Upper lobe of left lung (tissue), 6 donors: ENCODE results near the gene PRC1. TPM values are rescaled to one million over a fixed set of nuclear protein-coding genes. Genes with fewer than 3 reads are reported as not detected.

Experiments used
- ATAC-seq, 2 donors: fragments of 200-7000 bp; cut with Tn5 transposase; one replicate each; pipeline ENCODE4 v1.9.1; 2022; ENCODE audit warnings: mild to moderate bottlenecking in 2 of 2, moderate library complexity in 2 of 2; ENCODE audit not compliant: low FRiP score in 2 of 2
- DNase-seq, 2 donors: peaks; one replicate each; pipeline ENCODE4 v3.0.0-alpha.2; 2019 to 2020
- H3K27ac ChIP-seq, 4 donors: fragments of 200-600 bp; sonication (generic); one replicate each; pipeline ENCODE4 v1.5.1; 2016 to 2019
- H3K27me3 ChIP-seq, 4 donors: fragments of 200-600 bp; sonication (generic); one replicate each; pipeline ENCODE4 v1.5.1; 2017 to 2019
- H3K36me3 ChIP-seq, 4 donors: fragments of 200-600 bp; sonication (generic); one replicate each; pipeline ENCODE4 v1.5.1; 2016 to 2019
- H3K4me1 ChIP-seq, 4 donors: fragments of 200-600 bp; sonication (generic); one replicate each; pipeline ENCODE4 v1.5.1; 2018 to 2019
- H3K4me3 ChIP-seq, 4 donors: fragments of 200-600 bp; sonication (generic); one replicate each; pipeline ENCODE4 v1.5.1; 2017 to 2019; ENCODE audit warnings: mild to moderate bottlenecking in 2 of 4, moderate library complexity in 1 of 4
- H3K9me3 ChIP-seq, 4 donors: fragments of 200-600 bp; sonication (generic); one replicate each; pipeline ENCODE4 v1.5.1; 2018 to 2019
- CTCF ChIP-seq, 6 experiments: fragments of 450-650 bp in 4 of 6; fragments of 200-600 bp in 2 of 6; sonication (generic) in 2 of 6; IDR thresholded peaks; one replicate each; pipeline ENCODE4 v1.5.1; 2016 to 2019; ENCODE audit warnings: antibody characterized with exemption in 6 of 6
- EP300 ChIP-seq, 4 donors: sonication (generic); formaldehyde crosslinking; IDR thresholded peaks; one replicate each; pipeline ENCODE4 v1.5.1; 2017; ENCODE audit warnings: antibody characterized with exemption in 4 of 4, control low read depth in 2 of 4
- POLR2A ChIP-seq, 4 donors: fragments of 450-650 bp; IDR thresholded peaks; one replicate each; pipeline ENCODE4 v1.5.1; 2016 to 2017; ENCODE audit warnings: antibody characterized with exemption in 4 of 4, mild to moderate bottlenecking in 2 of 4
- POLR2AphosphoS5 ChIP-seq, 2 donors: sonication (generic); formaldehyde crosslinking; IDR thresholded peaks; one replicate each; pipeline ENCODE4 v1.5.1; 2017; ENCODE audit warnings: antibody characterized with exemption in 2 of 2
- WGBS, 2 donors: methylation state at CpG; one replicate each; pipeline ENCODE4 v1.1.5; 2017 to 2018; 5-methylcytosine and 5-hydroxymethylcytosine counted together
- total RNA-seq, 6 donors: library from RNA; depleted of rRNA in 4 of 6; stranded (reverse); fragments of >200 nt in 4 of 6; gene quantifications; one replicate each; pipeline versions ENCODE4 v1.1.0 to v1.2.1, GENCODE V29; 2016 to 2021
- donor health status: DM: no; HTN: no; CAD: no; lungs with moderate emphysema.
- donor health status: DM: no; HTN: yes; CAD: no; lungs with severe emphysema.

PRC1 gene, protein sequence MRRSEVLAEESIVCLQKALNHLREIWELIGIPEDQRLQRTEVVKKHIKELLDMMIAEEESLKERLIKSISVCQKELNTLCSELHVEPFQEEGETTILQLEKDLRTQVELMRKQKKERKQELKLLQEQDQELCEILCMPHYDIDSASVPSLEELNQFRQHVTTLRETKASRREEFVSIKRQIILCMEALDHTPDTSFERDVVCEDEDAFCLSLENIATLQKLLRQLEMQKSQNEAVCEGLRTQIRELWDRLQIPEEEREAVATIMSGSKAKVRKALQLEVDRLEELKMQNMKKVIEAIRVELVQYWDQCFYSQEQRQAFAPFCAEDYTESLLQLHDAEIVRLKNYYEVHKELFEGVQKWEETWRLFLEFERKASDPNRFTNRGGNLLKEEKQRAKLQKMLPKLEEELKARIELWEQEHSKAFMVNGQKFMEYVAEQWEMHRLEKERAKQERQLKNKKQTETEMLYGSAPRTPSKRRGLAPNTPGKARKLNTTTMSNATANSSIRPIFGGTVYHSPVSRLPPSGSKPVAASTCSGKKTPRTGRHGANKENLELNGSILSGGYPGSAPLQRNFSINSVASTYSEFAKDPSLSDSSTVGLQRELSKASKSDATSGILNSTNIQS
- 10 to 100 TPM in 3 of 6 donors, 1 to 10 TPM in 3; 4.1 to 20.0 (median 10.7) TPM for total RNA-seq

- peak; percentile 63 to 88 for TF ChIP-seq POLR2AphosphoS5 (IDR thresholded peaks at IDR 0.05)
- TF ChIP-seq POLR2A (IDR thresholded peaks at IDR 0.05): peak in 3 of 4 donors; percentile 55 to 78 (median 73)
- peak in 1 of 6 experiments; percentile 20 for TF ChIP-seq CTCF (IDR thresholded peaks at IDR 0.05)
- TF ChIP-seq EP300 (IDR thresholded peaks at IDR 0.05): no peak
- Histone ChIP-seq H3K4me3 (peak within 1 kb of the TSS; percentile 75 to 93 (median 91)), H3K27ac (peak within 1 kb of the TSS; percentile 83 to 92 (median 86)), H3K4me1 (peaks cover 0 to 17% (median 7%) of the 10 kb centered on the region in 4 donors), H3K27me3 (no peaks in the 10 kb centered on the region), H3K9me3 (no peaks in the 10 kb centered on the region), H3K36me3 (peaks cover 9 to 19% (median 16%) of the 10 kb centered on the region in 4 donors)
- DNase-seq (peak; percentile 99), ATAC-seq (peak; percentile 99 to 100)
- WGBS, 2 donors: 1% methylated on average over 16 to 34 of the region's 75 CpGs
Measured at GRCh38 chr15:90994417-90995311, at the start of gene PRC1. Gene PRC1, minus strand, starts transcription at chr15:90994535. Its CDS starts 118 bp downstream, at chr15:90994417.

DNA sequence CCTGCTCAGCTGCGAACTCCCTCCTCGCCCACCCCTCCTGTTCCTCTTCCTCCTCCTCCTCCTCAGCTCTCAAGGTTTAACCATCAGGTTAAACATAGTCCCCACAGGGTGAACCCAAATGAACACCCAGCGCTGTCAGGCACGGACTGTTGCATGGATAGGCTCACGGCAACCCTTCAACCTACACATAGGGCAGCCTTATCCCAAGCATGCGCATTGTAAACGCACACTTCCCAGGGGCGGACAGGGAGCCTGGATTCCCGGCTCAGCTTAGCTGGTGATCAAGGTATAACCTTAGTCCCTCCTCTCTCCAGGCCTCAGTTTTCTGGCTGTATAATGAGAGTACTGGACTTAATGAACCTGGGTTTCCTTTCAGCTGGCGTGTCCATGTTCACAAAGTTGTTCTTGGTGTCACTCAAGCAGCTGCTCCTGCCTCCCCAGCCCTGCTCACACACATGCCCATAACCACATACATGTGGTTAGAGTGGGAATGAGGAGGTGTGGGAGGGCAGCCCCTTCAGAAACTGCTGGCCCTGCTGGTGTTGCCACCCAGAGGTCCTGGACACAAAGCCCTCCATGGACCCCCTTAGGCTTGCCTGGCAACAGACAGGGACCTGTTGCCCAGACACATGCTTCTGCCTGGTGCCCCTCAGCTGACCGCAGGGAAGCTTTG is 49.0 kb upstream of the PRC1 start:
- ATAC-seq: peak in 1 of 2 donors; percentile 56
- peaks cover 0 to 4% (median 0%) of the 10 kb centered on the region in 4 donors for H3K4me1 ChIP-seq
- no peaks in the 10 kb centered on the region for H3K9me3 ChIP-seq
- no peak overlapping the region for H3K27ac ChIP-seq
- H3K36me3 ChIP-seq: no peaks in the 10 kb centered on the region
- WGBS, 2 donors: 82 to 84% methylated on average over 7 to 11 of the region's 11 CpGs
- no peaks in the 10 kb centered on the region for H3K27me3 ChIP-seq
- DNase-seq: no peak
- no peak for TF ChIP-seq CTCF (IDR thresholded peaks at IDR 0.05)
- TF ChIP-seq POLR2A (IDR thresholded peaks at IDR 0.05): no peak
- TF ChIP-seq POLR2AphosphoS5 (IDR thresholded peaks at IDR 0.05): no peak
- TF ChIP-seq EP300 (IDR thresholded peaks at IDR 0.05): no peak
- H3K4me3 ChIP-seq: no peak overlapping the region

DNA sequence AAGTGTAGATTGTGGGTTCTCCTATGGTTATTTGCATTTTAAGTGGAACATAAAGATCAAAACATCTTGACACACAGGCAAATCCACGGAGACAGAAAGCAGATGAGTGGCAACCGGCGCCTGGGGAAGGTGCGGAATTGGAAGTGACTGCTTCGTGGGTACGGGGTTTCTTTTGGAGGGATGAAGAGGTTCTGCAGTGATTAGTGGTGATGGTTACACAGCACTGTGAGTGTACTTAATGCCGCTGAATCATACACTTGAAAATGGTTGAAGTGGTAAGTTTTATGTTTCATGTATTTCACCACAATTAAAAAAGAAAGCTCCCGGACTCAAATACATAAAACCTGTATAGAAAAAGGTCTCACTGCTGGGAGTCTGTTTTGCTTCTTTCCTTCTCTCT is 46.5 kb upstream of the PRC1 start:
- H3K4me1 ChIP-seq: no peaks in the 10 kb centered on the region
- no peaks in the 10 kb centered on the region for H3K36me3 ChIP-seq
- ATAC-seq (no peak), DNase-seq (no peak)
- WGBS, 2 donors: 48 to 83% methylated on average over 8 of the region's 8 CpGs
- H3K4me3 ChIP-seq: no peak overlapping the region
- H3K9me3 ChIP-seq: no peaks in the 10 kb centered on the region
- no peak for TF ChIP-seq EP300 (IDR thresholded peaks at IDR 0.05)
- no peak for TF ChIP-seq POLR2A (IDR thresholded peaks at IDR 0.05)
- no peak for TF ChIP-seq POLR2AphosphoS5 (IDR thresholded peaks at IDR 0.05)
- no peak for TF ChIP-seq CTCF (IDR thresholded peaks at IDR 0.05)
- H3K27ac ChIP-seq: no peak overlapping the region
- H3K27me3 ChIP-seq: no peaks in the 10 kb centered on the region

DNA sequence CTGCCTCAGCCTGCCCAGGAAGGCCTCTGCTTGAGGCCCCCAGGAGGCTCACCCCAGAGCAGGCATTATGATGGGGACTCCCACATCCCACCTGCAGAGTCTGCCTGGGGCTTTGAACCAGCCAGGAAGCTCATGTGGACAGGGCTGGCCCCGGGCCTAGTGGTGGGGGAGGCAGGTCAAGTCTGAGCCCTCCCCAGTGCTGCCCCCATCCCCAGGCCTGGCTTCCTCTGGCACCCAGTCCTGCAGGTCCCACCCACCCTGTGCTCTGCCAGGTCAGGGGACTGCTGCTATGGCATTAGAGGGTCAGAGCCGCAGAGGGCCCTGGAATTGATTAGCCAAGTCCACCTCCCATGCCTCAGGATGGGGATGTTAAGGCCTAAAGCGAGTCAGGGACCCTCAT is 45.7 kb upstream of the PRC1 start:
- H3K4me1 ChIP-seq: no peaks in the 10 kb centered on the region
- H3K4me3 ChIP-seq: no peak overlapping the region
- H3K9me3 ChIP-seq: no peaks in the 10 kb centered on the region
- ATAC-seq: peak; percentile 19 to 23
- no peak overlapping the region for H3K27ac ChIP-seq
- peak in 1 of 2 donors; percentile 46 for DNase-seq
- no peaks in the 10 kb centered on the region for H3K27me3 ChIP-seq
- TF ChIP-seq CTCF (IDR thresholded peaks at IDR 0.05) (no peak), POLR2A (IDR thresholded peaks at IDR 0.05) (no peak), POLR2AphosphoS5 (IDR thresholded peaks at IDR 0.05) (no peak), EP300 (IDR thresholded peaks at IDR 0.05) (no peak)
- WGBS, 2 donors: 80 to 91% methylated on average over 1 to 2 of the region's 3 CpGs
- H3K36me3 ChIP-seq: no peaks in the 10 kb centered on the region
